OCI-LY7 (cell line): Measurements from ENCODE around the gene DCAF15. TPM values are rescaled to one million over a fixed set of nuclear protein-coding genes. Genes with fewer than 3 reads are reported as not detected.

Experiments used
- BruUV-seq: library from RNA; stranded (reverse); fragments of 400-500 nt; replicated peaks from 2 replicates; lab custom pipeline; 2021; lab: Mats Ljungman, UMichigan
- CTCF ChIA-PET: fragments of 300-600 bp; sonication (Branson Sonifier 250); formaldehyde crosslinking; loops from one replicate; lab custom pipeline; 2022; ENCODE audit warnings: antibody characterized with exemption; ENCODE audit not compliant: unreplicated experiment; lab: Charles Lee
- POLR2A ChIA-PET: fragments of 300-600 bp; sonication (Branson Sonifier 250); formaldehyde crosslinking; loops from one replicate; lab custom pipeline; 2022; ENCODE audit warnings: antibody characterized with exemption; lab: Charles Lee
- DNase-seq: peaks from one replicate; pipeline ENCODE4 v3.0.0-alpha.2; 2015; ENCODE audit warnings: low spot score
- H2AFZ ChIP-seq: fragments of 200-600 bp; sonication (generic), shearing (Covaris generic); 2 replicates; pipeline ENCODE4 v1.6.1; 2014; ENCODE audit warnings: mild to moderate bottlenecking, antibody characterized with exemption, low read length, moderate library complexity
- H3K27ac ChIP-seq: fragments of 200-600 bp; sonication (generic); 2 replicates; pipeline ENCODE4 v1.5.1; 2014; ENCODE audit warnings: mixed run types, low read depth, mild to moderate bottlenecking, moderate library complexity, low read length, inconsistent platforms; ENCODE audit not compliant: poor library complexity, severe bottlenecking
- H3K36me3 ChIP-seq: fragments of 200-600 bp; sonication (generic); 2 replicates; pipeline ENCODE4 v1.6.1; 2014; ENCODE audit warnings: mild to moderate bottlenecking, antibody characterized with exemption, low read length, moderate library complexity, mixed read lengths; ENCODE audit not compliant: insufficient read depth
- H3K4me1 ChIP-seq: fragments of 200-600 bp; sonication (generic); 2 replicates; pipeline ENCODE4 v1.5.1; 2014; ENCODE audit warnings: mild to moderate bottlenecking, low read length; ENCODE audit not compliant: insufficient read depth, poor library complexity, severe bottlenecking
- H3K4me2 ChIP-seq: fragments of 200-600 bp; sonication (generic); 2 replicates; pipeline ENCODE4 v1.6.1; 2014; ENCODE audit warnings: mild to moderate bottlenecking, low read length
- H3K4me3 ChIP-seq: fragments of 200-600 bp; sonication (generic); 2 replicates; pipeline ENCODE4 v1.5.1; 2014; ENCODE audit warnings: mild to moderate bottlenecking, low read depth, low read length; ENCODE audit not compliant: poor library complexity, severe bottlenecking
- H3K79me2 ChIP-seq: fragments of 200-600 bp; sonication (generic); 2 replicates; pipeline ENCODE4 v1.6.1; 2016; ENCODE audit warnings: low read depth, mild to moderate bottlenecking, low read length, moderate library complexity, mixed read lengths; ENCODE audit not compliant: insufficient read depth
- H3K9me2 ChIP-seq: fragments of 200-600 bp; sonication (generic); 2 replicates; pipeline ENCODE4 v1.6.1; 2016; ENCODE audit warnings: mild to moderate bottlenecking, low read length, mixed read lengths; ENCODE audit not compliant: insufficient read depth
- H3K9me3 ChIP-seq: fragments of 200-600 bp; sonication (generic); 2 replicates; pipeline ENCODE4 v1.6.1; 2014; ENCODE audit warnings: mild to moderate bottlenecking, mixed run types, low read length, mixed read lengths
- H4K20me1 ChIP-seq: fragments of 200-600 bp; sonication (generic); 2 replicates; pipeline ENCODE4 v1.6.1; 2014; ENCODE audit warnings: mild to moderate bottlenecking, antibody characterized with exemption, low read length, moderate library complexity, mixed read lengths; ENCODE audit not compliant: insufficient read depth
- EZH2phosphoT487 ChIP-seq: fragments of 200-600 bp; sonication (generic); IDR thresholded peaks from 2 replicates; pipeline ENCODE4 v1.6.1; 2018; ENCODE audit warnings: low read depth, borderline replicate concordance, mild to moderate bottlenecking, mixed run types, antibody characterized with exemption, low read length, moderate library complexity, mixed read lengths
- intact Hi-C: fragments of 100-400 bp; cut with micrococcal nuclease; formaldehyde crosslinking; loops from one replicate; pipeline ENCODE4 v1.10.0; 2022; ENCODE audit not compliant: unreplicated experiment
- total RNA-seq, 2 experiments: library from RNA; depleted of rRNA in 1 of 2; stranded (reverse); fragments of >200 nt in 1 of 2; shearing (Covaris generic) in 1 of 2; gene quantifications; 2 replicates each; pipeline ENCODE4 v1.2.3, GENCODE V29; 2014 to 2022
- TF ChIP-seq, protein P1 (sequence below): fragments of 200-600 bp; sonication (generic); conservative IDR thresholded peaks from 2 replicates; pipeline ENCODE4 v1.5.1; 2014; ENCODE audit warnings: mild to moderate bottlenecking, antibody characterized with exemption, low read length, moderate library complexity, mixed read lengths

The DCAF15 gene
- total RNA-seq, 2 experiments from 2014 or later, result 71.3 to 86.2 TPM

DNA sequence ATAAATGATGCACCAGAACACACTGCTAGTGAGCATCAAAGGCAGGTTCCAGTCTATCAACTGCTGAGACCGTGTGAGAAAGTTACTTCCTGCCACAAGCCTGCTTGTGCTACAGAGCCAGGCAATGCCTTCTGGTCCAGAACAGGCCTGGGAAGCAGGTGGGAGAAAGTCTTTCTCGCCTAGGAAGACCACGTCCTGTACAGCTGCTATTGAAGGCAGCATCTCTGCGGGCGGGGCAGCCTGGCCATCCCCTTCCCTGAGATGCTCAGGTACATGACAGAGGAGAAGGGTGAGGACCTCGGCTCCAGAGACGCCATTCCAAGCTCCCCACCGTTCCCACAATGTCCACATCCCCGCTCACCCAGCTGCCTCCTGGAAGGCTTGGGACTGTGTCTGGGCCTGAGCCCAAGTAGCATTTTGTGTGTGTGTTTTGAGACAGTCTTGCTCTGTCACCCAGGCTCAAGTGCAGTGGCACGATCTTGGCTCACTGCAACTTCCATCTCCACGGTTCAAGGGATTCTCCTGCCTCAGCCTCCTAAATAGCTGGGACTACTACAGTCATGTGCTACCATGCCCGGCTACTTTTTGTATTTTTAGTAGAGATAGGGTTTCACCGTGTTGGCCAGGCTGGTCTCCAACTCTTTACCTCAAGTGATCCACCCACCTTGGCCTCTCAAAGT is 50.4 kb downstream of the DCAF15 start:
- Histone ChIP-seq H3K4me3 (peak overlapping the region; percentile 38), H3K4me2 (peak overlapping the region; percentile 72), H3K9me2 (no peaks in the 10 kb centered on the region), H3K79me2 (peaks cover 60% of the 10 kb centered on the region), H4K20me1 (no peaks in the 10 kb centered on the region), H3K4me1 (peaks cover 52% of the 10 kb centered on the region), H3K27ac (peak overlapping the region; percentile 87), H3K36me3 (peaks cover 25% of the 10 kb centered on the region), H3K9me3 (peaks cover 9% of the 10 kb centered on the region), H2AFZ (peak overlapping the region; percentile 38; the same call in 1 of the 2 replicates)
- POLR2A ChIA-PET, result interaction anchor here (0.7 to 5.6 kb wide), 3 partner anchors 18 to 627 kb away, joined by 3 to 39 read pairs (median 6); partner anchors contain the start of gene DCAF15
- DNase-seq, result peak; percentile 79
- intact Hi-C loops, result no loop called here
- CTCF ChIA-PET, result interaction anchor here (1.5 kb wide), 1 partner anchor 16 kb away, joined by 3 read pairs; no protein-coding TSS in a partner anchor
- no peak for TF ChIP-seq EZH2phosphoT487
- no TSS peak for BruUV-seq

- peak; percentile 48 for DNase-seq
- H2AFZ ChIP-seq, result peak overlapping the region; percentile 38; the same call in 1 of the 2 replicates
- no peaks in the 10 kb centered on the region for H3K9me2 ChIP-seq
- H3K27ac ChIP-seq, result peak overlapping the region; percentile 87
- H4K20me1 ChIP-seq, result no peaks in the 10 kb centered on the region
- H3K36me3 ChIP-seq, result peaks cover 23% of the 10 kb centered on the region
- peaks cover 60% of the 10 kb centered on the region for H3K79me2 ChIP-seq
- H3K4me2 ChIP-seq, result peak overlapping the region; percentile 72
- peaks cover 9% of the 10 kb centered on the region for H3K9me3 ChIP-seq
- H3K4me1 ChIP-seq, result peaks cover 52% of the 10 kb centered on the region
- ChIA-PET POLR2A (interaction anchor here (0.6 to 5.6 kb wide), 5 partner anchors 11 to 126 kb away, joined by 3 to 39 read pairs (median 6); no protein-coding TSS in a partner anchor), CTCF (interaction anchor here (0.6 to 1.5 kb wide), 3 partner anchors 15 to 822 kb away, joined by 3 to 4 read pairs (median 3); no protein-coding TSS in a partner anchor)
- BruUV-seq, result no TSS peak
- H3K4me3 ChIP-seq, result peak overlapping the region; percentile 38
- intact Hi-C loops, result no loop called here
- TF ChIP-seq, protein P1, sequence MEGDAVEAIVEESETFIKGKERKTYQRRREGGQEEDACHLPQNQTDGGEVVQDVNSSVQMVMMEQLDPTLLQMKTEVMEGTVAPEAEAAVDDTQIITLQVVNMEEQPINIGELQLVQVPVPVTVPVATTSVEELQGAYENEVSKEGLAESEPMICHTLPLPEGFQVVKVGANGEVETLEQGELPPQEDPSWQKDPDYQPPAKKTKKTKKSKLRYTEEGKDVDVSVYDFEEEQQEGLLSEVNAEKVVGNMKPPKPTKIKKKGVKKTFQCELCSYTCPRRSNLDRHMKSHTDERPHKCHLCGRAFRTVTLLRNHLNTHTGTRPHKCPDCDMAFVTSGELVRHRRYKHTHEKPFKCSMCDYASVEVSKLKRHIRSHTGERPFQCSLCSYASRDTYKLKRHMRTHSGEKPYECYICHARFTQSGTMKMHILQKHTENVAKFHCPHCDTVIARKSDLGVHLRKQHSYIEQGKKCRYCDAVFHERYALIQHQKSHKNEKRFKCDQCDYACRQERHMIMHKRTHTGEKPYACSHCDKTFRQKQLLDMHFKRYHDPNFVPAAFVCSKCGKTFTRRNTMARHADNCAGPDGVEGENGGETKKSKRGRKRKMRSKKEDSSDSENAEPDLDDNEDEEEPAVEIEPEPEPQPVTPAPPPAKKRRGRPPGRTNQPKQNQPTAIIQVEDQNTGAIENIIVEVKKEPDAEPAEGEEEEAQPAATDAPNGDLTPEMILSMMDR, result no peak
- TF ChIP-seq EZH2phosphoT487, result no peak
These were observed 51.1 kb downstream of the DCAF15 start for GRCh38 chr19:14003251-14004055.
